ENCODE results near the gene RFNG. TPM values are rescaled to one million over a fixed set of nuclear protein-coding genes. Genes with fewer than 3 reads are reported as not detected.
A peak's percentile ranks its signal among the peaks of the same experiment; 100 is the strongest.

The RFNG gene
- total RNA-seq, 1 donor from 2014 or later: 20.5 TPM

DNA sequence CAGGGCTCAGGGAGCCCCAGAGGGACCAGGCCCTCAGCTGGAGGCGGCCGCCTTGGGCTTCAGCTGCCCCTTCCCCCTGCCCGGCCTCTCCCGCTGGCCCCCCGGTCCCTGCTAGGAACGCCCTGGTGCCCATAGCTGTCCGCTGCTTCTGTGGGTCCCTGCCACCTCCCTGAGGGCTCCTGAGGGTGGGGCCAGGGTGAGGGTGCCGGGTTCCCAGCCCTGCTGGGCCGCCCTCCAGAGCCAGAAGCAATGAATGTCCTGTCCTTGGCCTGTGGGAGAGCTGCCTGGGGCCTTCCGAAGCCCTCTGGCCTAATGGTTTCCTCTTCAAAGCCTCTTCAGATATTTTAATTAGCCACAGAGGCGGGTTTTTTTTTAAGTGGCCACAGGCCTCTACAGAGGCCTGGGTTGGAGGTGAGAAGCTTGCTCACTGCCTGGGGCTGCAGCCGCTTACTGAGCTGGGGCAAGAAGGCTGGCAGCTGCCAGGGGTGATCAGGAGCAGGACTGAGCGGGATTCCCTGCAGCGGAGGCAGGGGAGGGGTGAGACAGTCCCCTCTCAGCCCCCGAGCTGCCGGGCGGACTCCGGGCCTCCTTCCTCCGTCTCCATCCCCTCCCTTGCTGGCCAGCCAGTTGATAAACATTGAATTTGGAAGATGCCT is 38.8 kb downstream of the RFNG start:
- intact Hi-C loops (cut with DNase I): no loop called here
- ATAC-seq (ENCODE audit: poor library complexity): peak; percentile 60
- peak; percentile 63 for DNase-seq

DNA sequence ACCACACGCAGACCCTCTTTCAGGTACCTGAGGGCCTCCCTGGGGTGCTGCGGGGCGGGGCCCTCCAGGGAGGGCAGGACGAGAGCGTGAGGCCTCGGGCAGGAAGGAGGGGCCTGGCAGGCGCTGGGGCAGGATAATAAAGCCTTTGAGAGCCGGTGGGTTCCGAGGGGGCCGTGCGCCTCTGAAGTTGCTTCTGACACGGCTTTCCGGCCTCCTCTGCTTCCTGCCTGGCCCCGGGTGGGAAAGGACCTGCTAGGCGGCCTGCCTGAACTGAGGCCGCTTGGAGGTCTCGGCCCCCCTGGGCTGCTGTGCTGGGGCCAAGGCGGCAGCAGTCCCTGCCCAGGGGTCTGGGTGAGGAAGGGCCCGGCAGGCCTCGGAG is 39.4 kb downstream of the RFNG start:
- ATAC-seq (ENCODE audit: poor library complexity) (no peak), DNase-seq (no peak)
- intact Hi-C loops (cut with DNase I): no loop called here

DNA sequence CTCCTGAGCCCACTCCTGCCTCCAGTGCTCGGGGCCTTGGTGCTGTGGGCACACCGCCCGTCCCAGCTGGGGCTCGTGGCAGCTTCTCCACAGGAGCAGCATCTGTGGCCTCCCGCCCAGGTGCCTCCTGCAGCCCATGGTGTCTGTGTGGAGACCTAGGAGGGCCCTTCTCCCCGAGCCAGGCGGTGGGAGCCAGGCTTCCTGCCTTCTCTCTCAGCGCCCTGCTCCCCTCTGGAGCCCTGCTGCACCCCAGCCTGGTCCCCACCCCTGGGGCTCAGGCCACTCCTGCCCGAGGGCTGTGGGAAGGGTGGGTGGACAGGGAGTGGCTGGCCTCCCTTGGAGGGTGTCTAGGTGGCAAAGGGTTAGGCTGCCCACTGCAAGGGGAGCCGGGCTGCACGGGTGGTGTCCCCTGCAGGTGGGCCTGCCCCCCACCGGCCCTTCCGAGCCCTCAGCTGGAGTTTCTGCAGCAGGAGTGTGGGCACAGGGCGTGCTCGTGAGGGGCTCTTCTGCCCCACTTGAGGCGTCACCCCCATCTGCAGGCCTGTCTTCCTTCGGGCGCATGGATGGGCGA is 39.9 kb downstream of the RFNG start:
- intact Hi-C loops (cut with DNase I): no loop called here

GRCh38 chr17:82010575-82011525 is 40.8 kb downstream of the RFNG start:
- ATAC-seq (ENCODE audit: poor library complexity): no peak
- no peak for DNase-seq
- intact Hi-C loops (cut with DNase I): no loop called here

More for the DNA sequence above, 39.9 kb downstream of the RFNG start:
- ATAC-seq (ENCODE audit: poor library complexity) (no peak), DNase-seq (no peak)

DNA sequence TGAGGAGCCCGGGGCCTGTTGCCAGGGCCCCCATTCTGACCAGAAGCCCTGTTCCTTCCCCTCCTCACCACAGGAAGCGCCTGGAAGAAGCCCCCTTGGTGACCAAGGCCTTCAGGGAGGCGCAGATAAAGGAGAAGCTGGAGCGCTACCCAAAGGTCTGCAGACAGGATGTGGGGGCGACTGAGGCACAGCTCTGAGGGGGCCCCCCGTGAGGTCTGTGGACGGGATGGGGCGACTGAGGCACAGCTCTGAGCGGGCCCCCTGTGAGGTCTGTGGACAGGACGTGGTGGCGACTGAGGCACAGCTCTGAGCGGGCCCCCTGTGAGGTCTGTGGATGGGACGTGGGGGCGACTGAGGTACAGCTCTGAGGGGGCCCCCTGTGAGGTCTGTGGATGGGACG is 42.2 kb downstream of the RFNG start:
- DNase-seq (no peak), ATAC-seq (ENCODE audit: poor library complexity) (no peak)
- intact Hi-C loops (cut with DNase I): no loop called here

DNA sequence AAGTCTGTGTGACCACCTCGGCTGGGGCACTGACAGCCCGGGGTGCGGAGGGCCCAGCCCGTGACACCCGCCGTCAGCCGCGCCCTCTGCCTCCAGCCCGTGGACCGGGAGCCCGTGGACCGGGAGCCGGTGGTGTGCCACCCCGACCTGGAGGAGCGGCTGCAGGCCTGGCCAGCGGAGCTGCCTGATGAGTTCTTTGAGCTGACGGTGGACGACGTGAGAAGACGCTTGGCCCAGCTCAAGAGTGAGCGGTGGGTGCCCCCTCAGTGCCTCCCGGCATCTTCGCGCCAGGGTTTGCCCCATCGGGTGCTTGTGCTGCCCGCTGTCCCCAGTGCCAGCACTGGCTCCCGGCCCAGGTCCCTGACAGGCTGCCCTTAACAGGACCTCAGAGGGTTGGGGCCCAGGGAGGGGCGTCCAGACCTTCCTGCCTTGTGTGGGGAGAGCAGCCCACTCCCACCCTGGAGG is 42.6 kb downstream of the RFNG start:
- ATAC-seq (ENCODE audit: poor library complexity) (no peak), DNase-seq (peak; percentile 72)
- intact Hi-C loops (cut with DNase I): no loop called here

- intact Hi-C loops (cut with DNase I): no loop called here
- no peak for ATAC-seq (ENCODE audit: poor library complexity)
- no peak for DNase-seq
Observed at GRCh38 chr17:82008258-82008940, 43.2 kb downstream of the RFNG start.

DNA sequence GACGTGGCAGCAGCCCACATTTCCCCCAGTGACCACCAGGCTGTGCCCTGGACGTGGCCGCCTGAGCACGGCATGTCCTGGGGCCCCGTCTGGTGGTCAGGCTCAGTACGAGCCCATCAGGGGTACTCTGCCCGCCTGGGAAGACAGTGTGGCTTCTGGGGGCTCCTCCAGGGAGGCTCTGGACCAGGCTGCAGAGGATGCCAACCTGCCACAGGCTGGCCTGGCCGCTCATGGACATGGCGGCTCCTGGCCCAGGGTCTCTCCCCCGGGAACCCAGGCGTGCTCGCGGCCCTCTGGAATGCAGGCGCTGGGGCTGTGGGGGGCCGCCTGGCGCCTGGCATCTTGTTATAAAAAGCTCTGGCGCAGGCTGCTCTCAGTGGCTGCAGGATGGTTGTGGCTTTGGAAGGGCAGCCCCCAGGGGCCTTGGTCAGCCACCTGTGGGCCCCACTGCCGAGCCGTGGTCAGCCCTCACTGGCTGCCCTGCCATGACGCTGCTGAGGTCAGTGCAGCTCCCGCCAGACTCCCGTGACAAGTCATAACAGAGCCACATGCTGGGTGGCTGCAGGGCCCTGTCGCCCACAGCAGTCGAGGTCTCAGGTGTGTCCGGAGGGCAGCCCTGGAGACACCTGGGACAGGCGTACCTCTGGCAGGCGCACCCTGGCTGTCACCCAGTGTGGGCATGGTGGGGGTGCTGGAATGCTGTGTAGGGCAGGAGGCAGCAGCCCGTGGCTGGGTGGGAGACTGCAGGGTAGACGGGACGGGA is 43.9 kb downstream of the RFNG start:
- no peak for DNase-seq
- no peak for ATAC-seq (ENCODE audit: poor library complexity)
- intact Hi-C loops (cut with DNase I): no loop called here

DNA sequence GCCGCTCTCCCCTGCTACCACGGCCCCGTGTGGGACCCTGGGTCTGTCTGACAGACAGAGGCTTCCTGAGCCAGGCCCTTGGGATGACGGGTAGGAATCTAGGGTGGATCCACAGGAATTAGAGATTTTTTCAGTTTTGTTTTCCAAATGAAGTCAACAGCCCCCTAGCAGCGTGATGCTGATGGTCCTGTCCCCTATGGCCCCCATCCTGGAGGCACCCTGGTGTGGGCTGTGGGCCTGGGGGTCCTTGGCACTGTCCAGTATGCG is 44.5 kb downstream of the RFNG start:
- intact Hi-C loops (cut with DNase I): no loop called here
- ATAC-seq (ENCODE audit: poor library complexity) (no peak), DNase-seq (no peak)

DNA sequence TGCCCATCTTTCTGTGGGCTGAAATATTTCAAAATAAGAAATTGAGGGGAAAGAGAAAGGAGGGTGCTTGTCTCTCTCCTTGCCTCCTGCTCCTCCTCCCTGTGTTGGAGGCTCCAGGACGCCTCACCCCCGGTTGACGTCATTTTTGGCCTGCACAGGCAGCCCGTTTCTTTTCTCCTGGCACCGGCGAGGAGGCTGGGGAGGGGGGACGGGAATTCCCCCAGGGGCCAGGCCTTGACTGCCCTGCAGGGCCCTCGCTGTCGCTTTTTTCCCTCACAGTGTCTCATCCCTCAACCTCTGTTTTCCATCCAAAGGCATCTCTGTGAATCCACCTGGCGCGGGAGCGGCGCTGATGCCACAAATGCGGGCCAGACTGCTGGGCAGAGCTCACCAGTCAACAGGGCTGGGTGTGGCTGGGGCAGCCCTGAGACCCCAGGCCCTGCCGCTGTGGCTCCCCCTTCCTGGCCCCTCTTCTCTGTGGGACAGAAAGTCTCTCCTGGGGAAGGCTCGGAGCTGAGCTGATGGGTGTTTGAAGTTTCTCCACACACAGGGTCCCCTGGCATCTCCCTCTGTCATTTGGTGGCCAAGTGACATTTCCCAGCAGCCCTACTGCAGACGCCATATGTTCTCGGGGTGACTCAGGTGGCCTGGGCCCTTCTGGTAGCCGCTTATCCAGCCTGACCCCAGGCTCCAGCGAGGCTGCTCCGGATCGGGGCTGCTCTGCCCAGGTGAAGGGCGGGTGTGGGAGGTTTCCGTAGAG is 45.0 kb downstream of the RFNG start:
- intact Hi-C loops (cut with DNase I): no loop called here
- DNase-seq (no peak), ATAC-seq (ENCODE audit: poor library complexity) (peak; percentile 37)

DNA sequence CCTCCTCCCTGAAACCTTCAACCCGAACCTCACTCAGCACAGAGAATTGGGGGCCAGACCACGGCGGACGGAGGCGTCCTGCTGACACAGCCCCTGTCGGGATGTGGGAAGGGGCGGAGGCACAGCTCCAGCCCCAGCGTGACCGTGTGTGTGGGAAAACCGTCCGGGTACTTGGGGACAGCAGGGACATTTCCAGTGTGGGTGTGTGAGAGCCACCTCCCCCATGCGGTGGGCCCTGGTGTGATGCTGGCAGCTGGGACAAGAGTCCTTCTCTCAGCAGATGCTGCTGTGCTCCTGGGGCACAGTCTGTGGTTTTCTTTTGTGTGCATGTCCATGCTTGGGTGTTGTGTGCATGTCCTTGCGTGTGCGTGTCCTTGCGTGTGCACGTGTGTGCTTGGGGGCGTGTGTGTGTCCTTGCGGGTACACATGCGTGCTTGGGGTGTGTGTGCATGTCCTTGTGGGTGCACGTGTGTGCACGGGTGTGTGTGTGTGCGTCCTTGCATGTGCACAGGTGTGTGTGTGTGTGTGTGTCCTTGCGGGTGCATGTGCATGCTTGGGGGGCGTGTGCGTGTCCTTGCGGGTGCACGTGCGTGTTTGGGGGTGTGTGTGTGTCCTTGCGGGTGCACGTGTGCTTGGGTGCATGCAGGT is 45.8 kb downstream of the RFNG start:
- intact Hi-C loops (cut with DNase I): no loop called here
- ATAC-seq (ENCODE audit: poor library complexity): no peak
- DNase-seq: no peak

- intact Hi-C loops (cut with DNase I): no loop called here
- ATAC-seq (ENCODE audit: poor library complexity): no peak
- DNase-seq: no peak
Observed at GRCh38 chr17:82004517-82005455, 46.8 kb downstream of the RFNG start.

DNA sequence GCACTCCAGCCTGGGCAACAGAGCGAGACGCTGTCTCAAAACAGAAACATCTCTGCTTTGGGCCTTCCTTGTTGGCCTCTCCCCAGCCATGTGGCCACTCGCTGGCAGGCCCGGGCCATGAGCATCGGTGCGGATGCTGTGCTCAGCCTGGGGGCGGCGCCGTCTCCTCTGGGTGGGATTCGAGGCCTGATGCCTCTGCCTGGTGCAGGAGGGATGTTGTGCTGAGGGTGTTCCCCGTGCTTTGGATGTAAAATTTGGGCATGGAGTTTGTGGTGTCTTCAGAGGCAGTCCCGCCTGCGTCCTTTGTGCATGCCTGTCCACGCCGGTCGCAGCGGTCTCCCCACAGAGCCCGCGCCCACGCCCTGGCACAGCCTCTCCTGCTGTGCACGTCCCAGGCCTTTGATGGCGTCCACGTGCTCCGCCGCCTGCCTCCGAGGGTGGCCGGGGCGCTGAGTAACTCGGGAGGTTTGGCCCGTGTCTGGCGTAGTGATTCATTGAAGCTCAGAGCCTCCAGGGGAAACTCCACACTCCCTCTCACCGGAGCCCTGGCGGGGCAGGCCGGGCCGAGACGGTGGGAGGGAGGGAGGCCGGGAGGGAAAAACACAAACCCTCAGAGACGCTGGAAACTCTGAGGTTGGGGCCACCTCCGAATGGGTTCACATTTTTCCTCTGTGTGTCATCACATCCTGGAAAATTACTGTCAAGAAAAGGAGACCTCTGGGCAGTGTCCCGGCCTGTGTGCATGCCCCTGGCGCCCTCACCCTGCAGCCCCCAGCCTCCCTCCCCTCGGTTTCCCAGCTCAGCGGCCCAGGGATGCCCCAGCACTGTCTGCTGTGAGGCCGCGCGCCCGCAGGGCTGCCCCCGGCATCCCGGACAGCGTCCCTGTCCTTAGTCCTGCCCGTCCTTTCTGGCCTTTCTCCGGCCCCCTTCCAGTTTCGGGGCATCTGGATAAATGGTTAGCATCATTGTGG is 47.9 kb downstream of the RFNG start:
- peak; percentile 14 for ATAC-seq (ENCODE audit: poor library complexity)
- intact Hi-C loops (cut with DNase I): no loop called here
- DNase-seq: peak; percentile 67

GRCh38 chr17:82001571-82002056 is 50.0 kb downstream of the RFNG start:
- ATAC-seq (ENCODE audit: poor library complexity) (no peak), DNase-seq (no peak)
- intact Hi-C loops (cut with DNase I): no loop called here

GRCh38 chr17:82000803-82001570 is 50.6 kb downstream of the RFNG start:
- DNase-seq (no peak), ATAC-seq (ENCODE audit: poor library complexity) (no peak)
- intact Hi-C loops (cut with DNase I): no loop called here

Measured in Right ventricle myocardium superior (tissue), 1 donor.